HG03575 (cell line): ENCODE results near the gene ATAT1.

Experiments
- ATAC-seq: cut with Tn5 transposase; IDR thresholded peaks from one replicate; pipeline ENCODE4 v1.9.1; 2021; ENCODE audit not compliant: unreplicated experiment, insufficient number of reproducible peaks, low FRiP score; ENCODE audit errors: extremely low read depth

The ATAT1 gene

GRCh38 chr6:30612213-30612612 is 14.5 kb upstream of the ATAT1 start:
- ATAC-seq: no peak

DNA sequence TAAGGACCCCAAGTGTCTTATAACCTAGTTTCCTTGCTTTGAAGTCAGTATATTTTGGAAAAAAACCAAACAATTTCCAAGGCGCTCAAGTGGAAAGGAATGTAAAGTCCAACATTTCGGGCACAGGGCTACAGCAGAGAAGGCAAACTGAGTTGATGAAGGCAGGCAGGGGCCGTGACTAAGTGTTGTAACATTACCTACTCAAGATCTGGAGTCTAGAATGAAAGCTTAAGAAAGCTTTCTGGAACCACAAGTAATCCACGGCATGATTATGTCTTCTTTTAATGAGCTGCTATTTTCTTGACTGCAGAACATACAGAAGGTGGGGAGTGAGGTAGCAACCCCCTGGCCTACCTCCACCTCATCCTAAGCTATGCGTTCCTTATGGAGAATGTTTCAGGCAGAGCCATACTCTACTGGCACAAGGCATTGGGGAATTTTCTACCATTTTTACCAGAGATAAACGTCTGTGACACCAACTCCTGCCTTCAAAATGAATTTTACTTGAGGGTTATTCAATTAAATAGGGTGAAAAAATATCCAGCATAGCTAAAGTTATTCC is 13.9 kb upstream of the ATAT1 start:
- no peak for ATAC-seq

GRCh38 chr6:30613251-30614043 is 13.2 kb upstream of the ATAT1 start:
- ATAC-seq: no peak

DNA sequence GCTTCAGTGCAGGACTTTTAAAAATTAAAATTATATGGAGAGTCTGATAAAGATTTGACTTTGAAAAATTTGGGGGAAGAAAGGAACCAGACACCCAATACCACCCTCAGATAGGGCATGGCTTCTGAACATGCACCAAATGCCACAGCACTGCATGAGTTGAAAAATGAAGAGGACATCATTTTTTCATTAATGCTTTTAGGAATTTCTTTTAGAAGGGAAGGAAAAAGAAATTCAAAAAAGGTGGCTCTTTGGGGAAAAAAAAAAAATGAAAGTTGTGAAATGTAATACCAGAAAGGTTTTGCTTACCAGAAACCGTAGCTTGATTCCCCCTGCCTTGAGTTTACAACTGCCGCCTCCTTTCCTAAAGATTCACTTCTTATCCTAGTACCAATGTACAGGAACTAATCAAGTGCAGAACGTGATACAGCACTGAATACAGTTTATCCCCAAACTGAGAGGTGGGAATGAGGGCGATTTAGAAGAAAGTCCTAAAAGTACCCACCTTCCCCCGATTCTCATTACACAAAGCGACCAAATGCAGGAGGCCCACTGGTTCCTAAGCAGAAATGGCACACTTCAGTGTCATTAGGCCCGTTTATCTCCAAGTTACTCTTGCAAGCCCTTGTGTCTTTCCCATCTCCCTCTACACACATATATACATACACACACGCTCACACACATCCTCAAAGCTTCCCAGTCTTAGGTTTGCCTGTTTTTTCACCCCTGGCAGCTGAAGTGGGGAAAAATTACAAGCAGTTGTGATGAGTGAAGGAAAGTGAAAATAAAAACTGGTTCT is 12.4 kb upstream of the ATAT1 start:
- ATAC-seq: no peak

- no peak for ATAC-seq
These were observed 11.8 kb upstream of the ATAT1 start for GRCh38 chr6:30614843-30615218.

GRCh38 chr6:30615219-30615957 is 11.3 kb upstream of the ATAT1 start:
- ATAC-seq: no peak

DNA sequence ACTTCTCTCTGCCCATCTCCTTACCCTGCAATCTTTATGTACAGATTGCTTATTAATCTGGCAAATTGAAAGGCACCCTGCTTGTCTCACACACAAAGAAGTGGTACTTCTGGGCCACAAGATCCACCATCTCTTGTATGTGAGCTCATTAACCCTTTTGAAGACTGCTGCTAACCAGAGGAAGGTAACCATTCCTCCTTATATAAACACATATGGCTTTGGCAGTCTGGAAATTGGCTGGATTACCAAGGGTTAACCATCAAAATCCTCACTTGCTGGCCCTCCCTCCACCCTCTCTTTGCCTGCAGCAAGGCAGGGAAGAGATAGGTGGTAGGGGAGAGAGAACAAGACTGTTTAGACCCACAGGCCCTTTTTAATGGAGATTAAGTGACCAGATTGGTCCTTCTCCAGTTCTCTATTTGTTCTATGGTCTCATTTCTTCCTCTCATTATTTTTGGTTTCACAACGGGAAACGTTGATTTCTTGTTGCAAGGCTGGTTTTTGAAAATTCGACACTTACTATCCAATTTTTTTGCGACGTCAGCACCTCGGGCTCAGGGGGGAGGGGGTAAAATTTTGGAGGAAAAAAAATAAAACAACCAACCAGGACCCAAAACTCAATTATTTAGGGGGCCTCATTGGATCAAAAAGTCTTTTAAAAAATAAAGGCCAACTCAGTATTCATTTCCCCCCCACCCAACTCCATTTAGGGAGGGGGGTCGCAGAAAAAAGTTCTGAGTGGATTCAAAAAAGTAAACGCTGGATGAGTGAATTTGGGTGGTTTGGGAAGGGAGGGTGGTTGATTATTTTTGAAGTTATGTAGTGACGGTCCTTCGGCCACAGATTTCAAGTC is 10.5 kb upstream of the ATAT1 start:
- no peak for ATAC-seq

DNA sequence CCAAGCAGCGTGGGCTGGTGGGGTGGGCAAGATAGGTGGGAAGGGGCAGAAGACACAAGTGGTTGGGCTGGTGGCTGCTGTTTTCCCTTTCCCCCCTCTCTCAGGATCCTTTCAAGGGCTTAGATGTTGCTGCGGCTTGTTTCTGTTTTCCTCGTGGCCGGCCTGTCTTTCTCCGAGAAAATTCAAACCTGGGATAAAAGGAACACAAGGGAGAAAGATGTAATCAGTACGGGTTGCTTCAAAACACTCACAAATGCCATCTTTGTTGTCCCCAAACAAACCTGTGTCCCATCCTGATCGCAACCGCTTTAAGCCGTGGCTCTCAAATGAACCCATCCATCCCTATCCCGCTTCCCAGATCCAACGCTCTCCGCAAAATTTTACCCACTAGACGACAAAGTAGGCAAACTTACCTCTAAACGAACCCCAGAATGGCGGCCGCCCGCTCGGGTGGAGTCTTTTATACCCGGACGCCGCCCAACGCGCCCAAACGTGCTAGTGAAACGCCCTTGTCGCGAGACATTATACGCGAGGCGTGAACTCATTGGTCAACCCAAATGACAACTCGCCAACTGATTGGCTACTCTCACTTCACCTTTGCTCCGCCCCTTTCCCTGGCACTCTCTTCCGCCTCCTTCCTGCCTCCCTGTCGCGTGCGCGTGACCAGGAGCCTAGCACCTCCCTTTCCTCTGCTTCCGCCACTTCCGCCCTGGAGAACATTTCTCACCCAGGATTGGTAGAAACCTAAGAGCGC is 9.7 kb upstream of the ATAT1 start, which contains the start of gene PPP1R10:
PPP1R10 (minus strand) TSS at position 433 of the 754 bp plus-strand sequence. CDS start 7,299 bp downstream, outside the sequence.
- ATAC-seq: peak; percentile 49

DNA sequence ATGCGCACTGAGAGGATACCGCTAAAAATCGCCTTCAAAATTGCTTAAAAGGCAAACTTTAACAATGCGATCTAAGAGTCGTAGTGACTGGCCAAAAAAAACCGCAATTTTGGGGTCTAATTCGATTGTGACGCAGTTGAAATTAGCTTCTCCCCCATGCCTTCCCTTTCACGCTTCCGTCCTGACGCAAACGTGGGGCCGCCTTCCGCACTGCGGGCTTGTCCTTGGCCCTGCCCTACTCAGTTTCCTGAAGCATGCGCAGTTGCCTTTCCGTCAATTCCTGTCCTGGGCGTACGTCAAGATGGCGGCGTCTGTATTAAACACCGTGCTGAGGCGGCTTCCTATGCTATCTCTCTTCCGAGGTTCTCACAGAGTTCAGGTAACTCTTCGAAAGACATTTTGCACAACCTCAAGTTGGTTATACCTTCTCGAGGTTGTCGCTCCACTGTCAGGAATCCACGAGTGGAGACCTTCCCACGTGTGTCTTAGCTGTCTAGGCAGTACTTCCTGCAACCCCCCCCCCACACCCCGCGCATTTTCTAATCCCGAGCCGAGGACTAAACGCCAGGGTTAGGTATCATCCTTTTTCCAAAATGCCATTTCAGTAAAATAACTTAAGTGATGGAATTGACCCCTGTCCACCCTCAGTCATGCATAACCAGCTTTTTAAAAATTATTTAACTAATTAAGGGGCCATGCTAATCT is 9.0 kb upstream of the ATAT1 start, which contains the start of gene MRPS18B:
MRPS18B (plus strand) TSS at position 276 of the 705 bp plus-strand sequence; CDS start at position 302, 26 bp downstream.
- ATAC-seq: peak; percentile 53

DNA sequence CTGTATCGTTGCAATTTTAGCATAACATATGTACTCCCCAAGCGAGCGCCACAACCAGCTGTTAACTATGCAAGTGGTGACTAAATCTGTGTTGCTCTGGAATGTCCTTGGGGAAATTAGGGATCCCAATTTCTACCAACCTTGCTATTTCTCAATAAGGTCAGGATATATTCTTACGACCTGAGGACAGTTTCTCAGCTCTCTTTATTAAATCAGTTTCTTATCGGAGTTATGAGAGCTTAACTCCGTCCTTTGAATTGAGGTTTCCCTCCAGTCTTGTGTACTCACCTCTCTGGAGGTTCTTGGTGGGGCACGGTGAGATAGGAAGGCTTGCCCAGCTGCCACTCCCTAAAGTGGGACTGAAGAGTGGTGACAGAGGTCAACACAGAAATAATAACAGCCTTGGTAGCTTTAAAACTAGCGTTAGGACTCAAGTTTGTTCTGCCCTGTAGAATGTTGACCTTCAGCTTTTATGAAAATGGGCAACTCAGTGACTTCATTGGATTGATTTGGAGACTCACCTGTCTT is 8.3 kb upstream of the ATAT1 start:
- no peak for ATAC-seq

DNA sequence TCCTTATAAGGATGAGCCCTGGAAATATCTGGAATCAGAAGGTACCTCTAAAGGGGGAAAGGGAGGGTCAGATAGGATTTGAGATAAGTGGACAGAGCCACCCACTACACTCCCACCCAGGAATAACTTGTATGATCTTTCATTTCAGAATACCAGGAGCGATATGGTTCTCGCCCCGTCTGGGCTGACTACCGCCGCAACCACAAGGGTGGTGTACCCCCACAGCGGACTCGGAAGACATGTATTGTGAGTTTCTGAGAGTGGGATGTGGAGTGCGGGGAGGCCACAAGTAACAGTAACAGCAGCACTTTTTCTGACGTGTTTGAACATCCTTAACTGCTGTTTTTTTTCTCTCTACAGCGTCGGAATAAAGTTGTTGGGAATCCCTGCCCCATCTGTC is 7.1 kb upstream of the ATAT1 start:
- no peak for ATAC-seq

DNA sequence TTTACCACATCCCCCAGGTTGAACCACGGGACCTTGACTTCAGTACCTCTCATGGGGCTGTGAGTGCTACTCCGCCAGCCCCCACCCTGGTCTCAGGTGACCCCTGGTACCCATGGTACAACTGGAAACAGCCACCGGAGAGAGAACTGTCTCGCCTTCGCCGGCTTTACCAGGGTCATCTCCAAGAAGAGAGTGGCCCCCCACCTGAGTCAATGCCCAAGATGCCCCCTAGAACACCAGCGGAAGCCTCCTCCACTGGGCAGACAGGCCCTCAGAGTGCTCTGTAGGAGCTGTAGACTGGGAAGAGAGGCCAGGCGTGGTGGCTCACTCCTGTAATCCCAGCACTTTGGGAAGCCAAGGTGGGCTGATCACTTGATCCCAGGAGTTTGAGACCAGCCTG is 1.2 kb upstream of the ATAT1 start:
- ATAC-seq: no peak

- no peak for ATAC-seq
These were observed 9.2 kb downstream of the ATAT1 start for GRCh38 chr6:30635834-30636233.

- ATAC-seq: no peak
These were observed 13.8 kb downstream of the ATAT1 start for GRCh38 chr6:30640481-30640880.

DNA sequence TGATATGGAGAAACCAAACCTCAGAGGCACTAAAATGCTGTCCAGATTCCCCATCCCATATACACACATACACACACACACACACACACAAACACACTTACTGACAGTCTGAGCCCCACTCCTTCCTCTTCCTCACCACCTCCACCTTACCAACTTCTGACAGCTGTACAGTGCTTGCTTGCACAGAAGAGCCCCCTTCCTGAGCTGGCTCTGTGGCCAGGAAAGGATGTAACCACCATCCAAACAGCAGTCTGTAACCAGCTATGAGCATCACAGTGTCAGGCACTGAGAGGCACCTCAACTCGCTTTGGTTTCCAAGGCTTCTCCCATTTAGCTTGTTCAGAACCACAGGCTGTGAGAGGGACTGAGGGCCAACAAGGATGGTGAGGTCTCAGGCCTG is 14.4 kb downstream of the ATAT1 start:
- ATAC-seq: no peak

- no peak for ATAC-seq
These were observed 17.0 kb downstream of the ATAT1 start for GRCh38 chr6:30643656-30644055.

DNA sequence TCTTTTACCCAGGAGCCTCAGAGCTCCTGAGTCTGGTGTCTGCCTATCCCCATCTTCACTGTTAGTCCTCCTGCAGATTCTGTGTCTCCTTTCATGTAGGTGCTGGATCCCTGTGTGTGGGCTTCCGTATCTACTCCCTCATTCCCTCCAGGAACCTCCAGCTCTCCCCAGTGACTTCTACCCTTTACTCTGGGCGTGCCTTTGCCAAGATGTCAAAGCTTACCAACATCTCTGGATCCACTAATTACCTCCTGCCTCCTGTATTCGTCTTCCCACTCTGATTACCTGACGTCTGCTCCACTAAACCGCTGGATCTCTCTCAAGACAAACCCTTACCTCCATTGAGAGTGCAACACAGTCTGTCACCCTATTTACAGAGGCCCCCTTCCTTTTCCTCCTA is 18.1 kb downstream of the ATAT1 start:
- ATAC-seq: no peak
